Lower lobe of right lung (tissue), 2 donors: ENCODE measurements around the gene PRKRIP1. TPM values are rescaled to one million over a fixed set of nuclear protein-coding genes. Genes with fewer than 3 reads are reported as not detected.

Experiments
- ATAC-seq, 2 donors: fragments of 200-7000 bp; cut with Tn5 transposase; one replicate each; pipeline ENCODE4 v1.9.1; 2020 to 2022; ENCODE audit warnings: mild to moderate bottlenecking in 2 of 2, moderate library complexity in 2 of 2
- DNase-seq: peaks from one replicate; pipeline ENCODE4 v3.0.0-alpha.2; 2020
- H3K27ac ChIP-seq: fragments of 200-600 bp; one replicate; pipeline ENCODE4 v1.8.0; 2022
- H3K27me3 ChIP-seq: fragments of 200-600 bp; one replicate; pipeline ENCODE4 v1.8.0; 2022; ENCODE audit warnings: low read depth
- H3K36me3 ChIP-seq: fragments of 200-600 bp; one replicate; pipeline ENCODE4 v1.8.0; 2022; ENCODE audit warnings: mild to moderate bottlenecking
- H3K4me1 ChIP-seq: fragments of 200-600 bp; one replicate; pipeline ENCODE4 v1.8.0; 2022
- H3K4me3 ChIP-seq: fragments of 200-600 bp; one replicate; pipeline ENCODE4 v1.8.0; 2022; ENCODE audit warnings: mild to moderate bottlenecking
- H3K9me3 ChIP-seq: fragments of 200-600 bp; one replicate; pipeline ENCODE4 v1.8.0; 2022
- CTCF ChIP-seq: fragments of 200-600 bp; IDR thresholded peaks from one replicate; pipeline ENCODE4 v1.8.0; 2022; ENCODE audit warnings: antibody characterized with exemption, mild to moderate bottlenecking
- intact Hi-C: fragments of 100-400 bp; cut with DNase I; formaldehyde crosslinking; loops from one replicate; pipeline ENCODE4 v1.11.0; 2022
- total RNA-seq: library from RNA; stranded (reverse); fragmentation: NEBNext Ultra II Directional; extraction: Animal tissue kit (Norgen Biotek cat#: 25700); gene quantifications from one replicate; pipeline ENCODE4 v1.2.1, GENCODE V29; 2021
- donor health status: DM: no; HTN: yes; CAD: no; lungs with severe emphysema.

Gene PRKRIP1
- total RNA-seq, 1 donor from 2014 or later: 20.3 TPM

GRCh38 chr7:102447311-102447710 lies 51.1 kb downstream of the PRKRIP1 start:
- no peak overlapping the region for H3K4me3 ChIP-seq
- H3K27me3 ChIP-seq: no peaks in the 10 kb centered on the region
- H3K4me1 ChIP-seq: no peaks in the 10 kb centered on the region
- H3K27ac ChIP-seq: no peak overlapping the region
- DNase-seq (no peak), ATAC-seq (no peak)
- intact Hi-C loops: no loop called here
- no peak for TF ChIP-seq CTCF
- H3K36me3 ChIP-seq: peaks cover 31% of the 10 kb centered on the region
- no peaks in the 10 kb centered on the region for H3K9me3 ChIP-seq

- Histone ChIP-seq H3K4me1 (no peaks in the 10 kb centered on the region), H3K27ac (no peak overlapping the region), H3K36me3 (peaks cover 30% of the 10 kb centered on the region), H3K9me3 (no peaks in the 10 kb centered on the region), H3K27me3 (no peaks in the 10 kb centered on the region), H3K4me3 (no peak overlapping the region)
- no peak for TF ChIP-seq CTCF
- intact Hi-C loops: no loop called here
- no peak for DNase-seq
- no peak for ATAC-seq
These were observed 53.0 kb downstream of the PRKRIP1 start for GRCh38 chr7:102449136-102449535.

GRCh38 chr7:102450242-102450641 lies 54.1 kb downstream of the PRKRIP1 start:
- Histone ChIP-seq H3K27me3 (no peaks in the 10 kb centered on the region), H3K4me3 (no peak overlapping the region), H3K36me3 (peaks cover 25% of the 10 kb centered on the region), H3K27ac (no peak overlapping the region), H3K9me3 (no peaks in the 10 kb centered on the region), H3K4me1 (no peaks in the 10 kb centered on the region)
- TF ChIP-seq CTCF: peak; percentile 26
- intact Hi-C loops: no loop called here
- DNase-seq (no peak), ATAC-seq (peak; percentile 6 to 21)

GRCh38 chr7:102451371-102452054 lies 55.4 kb downstream of the PRKRIP1 start:
- peaks cover 29% of the 10 kb centered on the region for H3K36me3 ChIP-seq
- H3K4me3 ChIP-seq: no peak overlapping the region
- TF ChIP-seq CTCF: no peak
- DNase-seq (no peak), ATAC-seq (peak; percentile 4 to 38)
- intact Hi-C loops: no loop called here
- H3K27me3 ChIP-seq: no peaks in the 10 kb centered on the region
- no peaks in the 10 kb centered on the region for H3K9me3 ChIP-seq
- H3K4me1 ChIP-seq: no peaks in the 10 kb centered on the region
- H3K27ac ChIP-seq: no peak overlapping the region

- Histone ChIP-seq H3K4me1 (no peaks in the 10 kb centered on the region), H3K9me3 (no peaks in the 10 kb centered on the region), H3K27me3 (no peaks in the 10 kb centered on the region), H3K36me3 (peaks cover 29% of the 10 kb centered on the region), H3K27ac (no peak overlapping the region), H3K4me3 (no peak overlapping the region)
- DNase-seq (no peak), ATAC-seq (no peak)
- intact Hi-C loops: no loop called here
- no peak for TF ChIP-seq CTCF
These were observed 56.3 kb downstream of the PRKRIP1 start for GRCh38 chr7:102452451-102452850.
